Spleen (tissue), 11 donors: Measurements from ENCODE around the gene SPAG5. TPM values are rescaled to one million over a fixed set of nuclear protein-coding genes. Genes with fewer than 3 reads are reported as not detected.
"Not testable (repeated sequence)": the region's sequence is repeated elsewhere in the genome, so short reads cannot be mapped to it uniquely, and the experiment has no call there.

ENCODE experiments used
- DNase-seq: peaks from one replicate; pipeline ENCODE4 v3.0.0-alpha.2; 2020
- H3K27ac ChIP-seq, 8 donors: fragments of 200-600 bp; sonication (generic) in 7 of 8; 1 replicate in 4 of 8; 2 replicates in 4 of 8; pipeline versions ENCODE4 v1.5.0 to v1.8.0; 2016 to 2021; ENCODE audit warnings: inconsistent platforms in 4 of 8, mild to moderate bottlenecking in 4 of 8, moderate library complexity in 1 of 8
- H3K27me3 ChIP-seq, 7 donors: fragments of 200-600 bp; sonication (generic) in 6 of 7; replicated peaks in 1 of 7; 1 replicate in 4 of 7; 2 replicates in 3 of 7; pipeline versions ENCODE4 v1.5.0 to v1.8.0; 2016 to 2021; ENCODE audit warnings: inconsistent platforms in 3 of 7, mild to moderate bottlenecking in 1 of 7
- H3K36me3 ChIP-seq, 6 donors: fragments of 200-600 bp; sonication (generic) in 5 of 6; 1 replicate in 4 of 6; 2 replicates in 2 of 6; pipeline versions ENCODE4 v1.5.0 to v1.8.0; 2016 to 2021; ENCODE audit warnings: inconsistent platforms in 2 of 6
- H3K4me1 ChIP-seq, 6 donors: fragments of 200-600 bp; sonication (generic) in 5 of 6; 1 replicate in 3 of 6; 2 replicates in 3 of 6; pipeline versions ENCODE4 v1.5.0 to v1.8.0; 2016 to 2021; ENCODE audit warnings: inconsistent platforms in 3 of 6
- H3K4me3 ChIP-seq, 8 donors: fragments of 200-600 bp; sonication (generic) in 7 of 8; 1 replicate in 4 of 8; 2 replicates in 4 of 8; pipeline versions ENCODE4 v1.5.0 to v1.8.0; 2016 to 2021; ENCODE audit warnings: inconsistent platforms in 4 of 8, mild to moderate bottlenecking in 4 of 8, moderate library complexity in 2 of 8
- H3K9me3 ChIP-seq, 8 donors: fragments of 200-600 bp; sonication (generic) in 7 of 8; 1 replicate in 4 of 8; 2 replicates in 4 of 8; pipeline versions ENCODE4 v1.5.0 to v1.8.0; 2016 to 2021; ENCODE audit warnings: inconsistent platforms in 4 of 8
- CTCF ChIP-seq, 11 experiments: fragments of 200-600 bp in 7 of 11; fragments of 450-650 bp in 4 of 11; sonication (generic) in 4 of 11; IDR thresholded peaks in 8 of 11; conservative IDR thresholded peaks in 3 of 11; 1 replicate in 7 of 11; 2 replicates in 4 of 11; pipeline versions ENCODE4 v1.4.0 to v1.8.0; 2016 to 2021; ENCODE audit warnings: antibody characterized with exemption in 11 of 11, inconsistent platforms in 4 of 11, mild to moderate bottlenecking in 1 of 11
- POLR2A ChIP-seq, 3 donors: fragments of 450-650 bp; IDR thresholded peaks; one replicate each; pipeline ENCODE4 v1.5.1; 2017; ENCODE audit warnings: antibody characterized with exemption in 3 of 3, mild to moderate bottlenecking in 1 of 3
- POLR2AphosphoS5 ChIP-seq, 3 donors: sonication (generic); formaldehyde crosslinking; IDR thresholded peaks; one replicate each; pipeline ENCODE4 v1.5.1; 2017; ENCODE audit warnings: antibody characterized with exemption in 3 of 3
- WGBS, 5 donors: extraction: QIAGEN DNeasy Blood & Tissue Kit in 3 of 5; methylation state at CpG; one replicate each; pipeline versions ENCODE4 v1.1.5 to v1.1.7; 2013 to 2018; 5-methylcytosine and 5-hydroxymethylcytosine counted together
- intact Hi-C: fragments of 100-400 bp; cut with DNase I; formaldehyde crosslinking; loops from one replicate; pipeline ENCODE4 v1.15.0; 2023; ENCODE audit warnings: low total_unique reads
- polyA plus RNA-seq, 3 donors: library from polyadenylated mRNA; stranded (reverse); fragments of 200-250 nt; gene quantifications; one replicate each; pipeline ENCODE4 v1.2.1, GENCODE V29; 2013
- total RNA-seq, 7 donors: library from RNA; depleted of rRNA in 3 of 7; stranded (reverse); fragments of >200 nt in 3 of 7; fragmentation: NEBNext Ultra II Directional in 4 of 7; extraction: Animal tissue kit (Norgen Biotek cat#: 25700) in 4 of 7; gene quantifications; one replicate each; pipeline versions ENCODE4 v1.1.0 to v1.2.1, GENCODE V29; 2016 to 2021
- donor health status: healthy with polysubstance abuse.
- donor health status: DM: no; HTN: no; CAD: no; lungs with moderate emphysema.
- donor health status: DM: no; HTN: no; CAD: no.
- donor health status: Bipolar disorder and iron deficiency.
- donor health status: healthy.
- donor health status: DM: no; HTN: no; CAD: no.
- donor health status: DM: yes; HTN: yes; CAD: no.

SPAG5 gene
- total and polyA plus RNA-seq, 10 donors: 6.2 to 19.7 (median 14.6) TPM

GRCh38 chr17:28576758-28577465 is 21.9 kb downstream of the SPAG5 start, which contains the start of gene ALDOC:
TSS of gene ALDOC (minus strand) at chr17:28576895. CDS start at chr17:28575532, 1,363 bp downstream.
- H3K27ac ChIP-seq: peak within 1 kb of the TSS; percentile 57 to 80 (median 70)
- H3K9me3 ChIP-seq: no peaks in the 10 kb centered on the region
- WGBS, 5 donors: 4 to 10% (median 5%) methylated on average over 16 to 26 of the region's 26 CpGs
- peak; percentile 100 for DNase-seq
- TF ChIP-seq CTCF (IDR thresholded peaks at IDR 0.05 in 8 of 11, conservative IDR thresholded peaks at IDR 0.05 in 3 of 11) (peak in 3 of 11 experiments; percentile 6 to 21 (median 12)), POLR2AphosphoS5 (IDR thresholded peaks at IDR 0.05) (peak; percentile 98 to 99 (median 98)), POLR2A (IDR thresholded peaks at IDR 0.05) (peak in 2 of 3 donors; percentile 79 to 92)
- H3K4me1 ChIP-seq: peaks cover 10 to 43% (median 27%) of the 10 kb centered on the region in 6 donors
- peak within 1 kb of the TSS in 6 of 8 donors; percentile 8 to 63 (median 30) for H3K4me3 ChIP-seq
- intact Hi-C loops: no loop called here
- peaks cover 0 to 40% (median 0%) of the 10 kb centered on the region in 6 donors for H3K36me3 ChIP-seq
- no peaks in the 10 kb centered on the region for H3K27me3 ChIP-seq

- WGBS, 5 donors: 65 to 72% (median 70%) methylated on average over 3 of the region's 3 CpGs
Measured at GRCh38 chr17:28576016-28576415, 22.8 kb downstream of the SPAG5 start.

DNA sequence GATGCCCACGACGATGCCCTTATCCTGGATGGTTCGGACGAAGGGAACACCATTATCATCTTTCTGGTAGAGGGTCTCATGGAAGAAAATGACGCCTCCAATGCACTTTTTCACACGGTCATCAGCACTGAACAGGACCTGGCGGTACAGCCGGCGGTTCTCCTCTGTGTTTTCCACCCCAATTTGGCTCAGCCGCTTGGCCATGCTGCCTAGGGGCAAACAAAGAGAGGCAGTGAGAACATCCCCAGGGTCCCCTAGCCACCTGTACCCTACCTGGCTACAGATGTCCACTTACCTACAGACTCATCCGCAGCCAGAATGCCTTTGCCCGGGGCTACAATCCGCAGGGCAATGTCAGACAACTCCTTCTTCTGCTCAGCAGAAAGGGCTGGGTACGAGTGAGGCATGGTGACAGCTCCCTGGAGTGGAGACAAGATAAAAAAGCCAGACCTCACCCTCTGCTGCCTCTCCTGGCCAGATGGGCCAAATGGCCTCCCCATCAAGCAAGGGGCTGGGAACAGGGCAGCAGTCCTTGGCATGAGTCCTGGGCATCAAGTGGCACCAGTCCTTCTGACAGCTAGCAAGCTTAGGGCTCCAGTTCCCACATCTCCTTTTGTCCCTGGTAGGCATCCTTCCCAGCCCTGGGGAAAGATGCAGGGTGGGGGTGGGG is 23.6 kb downstream of the SPAG5 start:
- peaks cover 0 to 31% (median 0%) of the 10 kb centered on the region in 6 donors for H3K36me3 ChIP-seq
- H3K4me1 ChIP-seq: peaks cover 14 to 53% (median 34%) of the 10 kb centered on the region in 6 donors
- no peak overlapping the region for H3K27ac ChIP-seq
- no peaks in the 10 kb centered on the region for H3K27me3 ChIP-seq
- no peak for DNase-seq
- TF ChIP-seq POLR2A (IDR thresholded peaks at IDR 0.05): no peak
- TF ChIP-seq POLR2AphosphoS5 (IDR thresholded peaks at IDR 0.05): no peak
- no peak for TF ChIP-seq CTCF (IDR thresholded peaks at IDR 0.05 in 8 of 11, conservative IDR thresholded peaks at IDR 0.05 in 3 of 11)
- WGBS, 5 donors: 92 to 96% (median 96%) methylated on average over 14 of the region's 14 CpGs
- H3K4me3 ChIP-seq: peak overlapping the region in 1 of 8 donors; percentile 16
- intact Hi-C loops: no loop called here
- no peaks in the 10 kb centered on the region for H3K9me3 ChIP-seq

More at GRCh38 chr17:28576016-28576415, 22.8 kb downstream of the SPAG5 start:
- peak overlapping the region in 1 of 8 donors; percentile 16 for H3K4me3 ChIP-seq
- H3K9me3 ChIP-seq, H3K27ac ChIP-seq, DNase-seq, intact Hi-C loops, H3K27me3 ChIP-seq: not testable (repeated sequence)
- H3K4me1 ChIP-seq: peaks cover 11 to 45% (median 30%) of the 10 kb centered on the region in 6 donors
- H3K36me3 ChIP-seq: peaks cover 0 to 36% (median 0%) of the 10 kb centered on the region in 6 donors

DNA sequence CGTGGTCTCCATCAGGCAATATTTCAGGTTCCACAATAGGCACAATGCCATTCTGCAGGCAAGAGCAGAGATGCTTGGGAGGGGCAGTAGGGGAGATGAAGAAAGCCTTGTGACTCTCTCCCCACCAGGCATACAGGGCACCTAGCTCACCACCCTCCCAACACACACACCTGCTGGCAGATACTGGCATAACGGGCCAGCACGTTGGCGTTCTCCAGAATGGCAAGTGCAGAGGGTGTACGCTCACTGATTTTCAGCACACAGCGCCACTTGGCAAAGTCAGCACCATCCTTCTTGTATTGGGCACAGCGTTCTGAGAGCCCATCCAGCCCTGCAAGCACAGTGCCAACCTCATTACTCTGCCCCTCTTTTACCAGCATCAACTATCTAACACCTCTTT is 24.3 kb downstream of the SPAG5 start:
- Histone ChIP-seq H3K4me3 (no peak overlapping the region), H3K36me3 (peaks cover 0 to 26% (median 0%) of the 10 kb centered on the region in 6 donors), H3K27me3 (no peaks in the 10 kb centered on the region), H3K4me1 (peaks cover 19 to 60% (median 42%) of the 10 kb centered on the region in 6 donors), H3K27ac (no peak overlapping the region), H3K9me3 (no peaks in the 10 kb centered on the region)
- 90 to 96% (median 93%) methylated on average over 7 of the region's 7 CpGs for WGBS, 5 donors
- intact Hi-C loops: no loop called here
- no peak for TF ChIP-seq POLR2A (IDR thresholded peaks at IDR 0.05)
- TF ChIP-seq CTCF (IDR thresholded peaks at IDR 0.05 in 8 of 11, conservative IDR thresholded peaks at IDR 0.05 in 3 of 11): peak in 1 of 11 experiments; percentile 16
- no peak for DNase-seq
